Endothelial cell (in vitro differentiated cells): ENCODE data around the gene ADAT1. TPM values are rescaled to one million over a fixed set of nuclear protein-coding genes. Genes with fewer than 3 reads are reported as not detected.
A peak's percentile ranks its signal among the peaks of the same experiment; 100 is the strongest.

Source experiments
- DNase-seq: peaks from one replicate; pipeline ENCODE4 v3.0.0; 2021; ENCODE audit warnings: low spot score
- H3K27ac Mint-ChIP-seq: one replicate; pipeline ENCODE4 v1.8.0; 2021; ENCODE audit warnings: mixed read lengths, inconsistent platforms; ENCODE audit not compliant: unreplicated experiment
- H3K27me3 Mint-ChIP-seq: one replicate; pipeline ENCODE4 v1.8.0; 2021; ENCODE audit warnings: mild to moderate bottlenecking, moderate library complexity, mixed read lengths, inconsistent platforms; ENCODE audit not compliant: unreplicated experiment
- H3K36me3 Mint-ChIP-seq: one replicate; pipeline ENCODE4 v1.8.0; 2021; ENCODE audit warnings: mild to moderate bottlenecking, low read depth, mixed read lengths, inconsistent platforms; ENCODE audit not compliant: unreplicated experiment
- H3K4me1 Mint-ChIP-seq: one replicate; pipeline ENCODE4 v1.8.0; 2021; ENCODE audit warnings: mild to moderate bottlenecking, mixed read lengths, inconsistent platforms; ENCODE audit not compliant: unreplicated experiment
- H3K4me3 Mint-ChIP-seq: one replicate; pipeline ENCODE4 v1.8.0; 2021; ENCODE audit warnings: mild to moderate bottlenecking, mixed read lengths, inconsistent platforms; ENCODE audit not compliant: unreplicated experiment
- H3K9me3 Mint-ChIP-seq: one replicate; pipeline ENCODE4 v1.8.0; 2021; ENCODE audit warnings: mixed read lengths, inconsistent platforms; ENCODE audit not compliant: unreplicated experiment
- total RNA-seq: library from RNA; stranded (reverse); fragmentation: NEBNext Ultra II Directional; extraction: Animal tissue kit (Norgen Biotek cat#: 25700); gene quantifications from one replicate; pipeline ENCODE4 v1.2.1, GENCODE V29; 2021; ENCODE audit not compliant: unreplicated experiment
- TF ChIP-seq, protein P1 (sequence below): fragments of 200-600 bp; sonication (generic); IDR thresholded peaks from one replicate; pipeline ENCODE4 v1.5.0; 2021; ENCODE audit warnings: antibody characterized with exemption; ENCODE audit not compliant: unreplicated experiment

Gene ADAT1
- total RNA-seq, 1 donor from 2014 or later, result 137 TPM

- H3K27ac Mint-ChIP-seq, result peak overlapping the region; percentile 98
- H3K9me3 Mint-ChIP-seq, result no peaks in the 10 kb centered on the region
- TF ChIP-seq, protein P1, sequence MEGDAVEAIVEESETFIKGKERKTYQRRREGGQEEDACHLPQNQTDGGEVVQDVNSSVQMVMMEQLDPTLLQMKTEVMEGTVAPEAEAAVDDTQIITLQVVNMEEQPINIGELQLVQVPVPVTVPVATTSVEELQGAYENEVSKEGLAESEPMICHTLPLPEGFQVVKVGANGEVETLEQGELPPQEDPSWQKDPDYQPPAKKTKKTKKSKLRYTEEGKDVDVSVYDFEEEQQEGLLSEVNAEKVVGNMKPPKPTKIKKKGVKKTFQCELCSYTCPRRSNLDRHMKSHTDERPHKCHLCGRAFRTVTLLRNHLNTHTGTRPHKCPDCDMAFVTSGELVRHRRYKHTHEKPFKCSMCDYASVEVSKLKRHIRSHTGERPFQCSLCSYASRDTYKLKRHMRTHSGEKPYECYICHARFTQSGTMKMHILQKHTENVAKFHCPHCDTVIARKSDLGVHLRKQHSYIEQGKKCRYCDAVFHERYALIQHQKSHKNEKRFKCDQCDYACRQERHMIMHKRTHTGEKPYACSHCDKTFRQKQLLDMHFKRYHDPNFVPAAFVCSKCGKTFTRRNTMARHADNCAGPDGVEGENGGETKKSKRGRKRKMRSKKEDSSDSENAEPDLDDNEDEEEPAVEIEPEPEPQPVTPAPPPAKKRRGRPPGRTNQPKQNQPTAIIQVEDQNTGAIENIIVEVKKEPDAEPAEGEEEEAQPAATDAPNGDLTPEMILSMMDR, result no peak
- DNase-seq, result no peak
- peaks cover 51% of the 10 kb centered on the region for H3K36me3 Mint-ChIP-seq
- peaks cover 57% of the 10 kb centered on the region for H3K4me1 Mint-ChIP-seq
- H3K4me3 Mint-ChIP-seq, result peak overlapping the region; percentile 88
- H3K27me3 Mint-ChIP-seq, result peaks cover 24% of the 10 kb centered on the region
Observed at GRCh38 chr16:75621170-75621477, 2.0 kb downstream of the ADAT1 start.

GRCh38 chr16:75620326-75621169 is 2.5 kb downstream of the ADAT1 start:
- peak overlapping the region; percentile 88 for H3K4me3 Mint-ChIP-seq
- peaks cover 20% of the 10 kb centered on the region for H3K27me3 Mint-ChIP-seq
- peaks cover 51% of the 10 kb centered on the region for H3K4me1 Mint-ChIP-seq
- peak overlapping the region; percentile 98 for H3K27ac Mint-ChIP-seq
- TF ChIP-seq, protein P1, result no peak
- H3K9me3 Mint-ChIP-seq, result no peaks in the 10 kb centered on the region
- no peak for DNase-seq
- peaks cover 45% of the 10 kb centered on the region for H3K36me3 Mint-ChIP-seq

- TF ChIP-seq, protein P1, result no peak
- Mint-ChIP-seq H3K27me3 (peaks cover 16% of the 10 kb centered on the region), H3K4me1 (peaks cover 40% of the 10 kb centered on the region), H3K9me3 (no peaks in the 10 kb centered on the region), H3K27ac (no peak overlapping the region), H3K4me3 (peak overlapping the region; percentile 64), H3K36me3 (peaks cover 32% of the 10 kb centered on the region)
- DNase-seq, result no peak
Observed at GRCh38 chr16:75618780-75619179, 4.3 kb downstream of the ADAT1 start.

- Mint-ChIP-seq H3K36me3 (peaks cover 42% of the 10 kb centered on the region), H3K9me3 (no peaks in the 10 kb centered on the region), H3K27me3 (peaks cover 11% of the 10 kb centered on the region), H3K4me1 (peaks cover 36% of the 10 kb centered on the region), H3K4me3 (peak overlapping the region; percentile 7), H3K27ac (peak overlapping the region; percentile 2)
- no peak for DNase-seq
- TF ChIP-seq, protein P1, result no peak
Observed at GRCh38 chr16:75617121-75617520, 6.0 kb downstream of the ADAT1 start.

DNA sequence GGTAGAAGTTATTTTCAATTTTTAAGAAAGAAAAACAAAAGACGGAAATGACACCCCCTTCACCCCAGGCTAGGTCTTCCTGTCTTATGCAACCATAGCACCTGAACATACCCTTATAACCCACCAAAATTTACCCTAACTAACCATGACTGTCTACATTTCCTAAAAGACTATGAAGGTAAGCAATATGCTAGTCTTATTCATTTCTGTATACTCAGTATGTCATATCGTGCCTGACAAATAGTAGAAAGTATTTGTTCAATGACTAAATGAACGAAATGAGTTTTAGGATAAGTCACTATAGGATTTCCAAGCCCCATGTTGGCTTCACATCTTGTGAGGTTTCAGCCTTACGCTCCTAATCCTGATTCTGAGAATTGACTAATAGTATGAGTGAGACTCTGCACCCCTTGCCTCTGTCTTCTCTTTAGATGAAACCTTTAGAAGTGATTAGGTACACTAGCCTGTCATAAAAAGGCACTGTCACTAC is 6.5 kb downstream of the ADAT1 start:
- Mint-ChIP-seq H3K36me3 (peaks cover 44% of the 10 kb centered on the region), H3K4me3 (peak overlapping the region; percentile 66), H3K9me3 (no peaks in the 10 kb centered on the region), H3K27me3 (peaks cover 9% of the 10 kb centered on the region), H3K27ac (peak overlapping the region; percentile 82), H3K4me1 (peaks cover 30% of the 10 kb centered on the region)
- TF ChIP-seq, protein P1, result no peak
- DNase-seq, result no peak
